H1 (cell line): ENCODE data around the gene AMPD1. TPM values are rescaled to one million over a fixed set of nuclear protein-coding genes. Genes with fewer than 3 reads are reported as not detected.

ENCODE experiments used
- polyA plus RNA-seq, 7 experiments: library from polyadenylated mRNA; depleted of rRNA in 3 of 7; stranded (reverse) in 5 of 7; unstranded in 2 of 7; fragments of >200 nt in 5 of 7; fragments of 200-250 nt in 2 of 7; gene quantifications; 1 replicate in 5 of 7; 2 replicates in 1 of 7; 4 replicates in 1 of 7; pipeline versions ENCODE4 v1.2.1 to v1.2.3, GENCODE V29; 2011 to 2013; ENCODE audit warnings: missing spikeins in 2 of 7, mixed read lengths in 2 of 7
- total RNA-seq: library from RNA; stranded (reverse); fragmentation: NEBNext Ultra II Directional; extraction: Animal tissue kit (Norgen Biotek cat#: 25700); gene quantifications from 2 replicates; pipeline ENCODE4 v1.2.1, GENCODE V29; 2021
- TF ChIP-seq, protein P1 (sequence below): IDR thresholded peaks from 2 replicates; pipeline ENCODE4 v1.6.1; 2012; ENCODE audit warnings: inconsistent platforms

AMPD1 gene
- total and polyA plus RNA-seq, 2 of the 8 experiments (the other 6 are each of a cell fraction or from before 2014, with no cell fraction given): not detected

DNA sequence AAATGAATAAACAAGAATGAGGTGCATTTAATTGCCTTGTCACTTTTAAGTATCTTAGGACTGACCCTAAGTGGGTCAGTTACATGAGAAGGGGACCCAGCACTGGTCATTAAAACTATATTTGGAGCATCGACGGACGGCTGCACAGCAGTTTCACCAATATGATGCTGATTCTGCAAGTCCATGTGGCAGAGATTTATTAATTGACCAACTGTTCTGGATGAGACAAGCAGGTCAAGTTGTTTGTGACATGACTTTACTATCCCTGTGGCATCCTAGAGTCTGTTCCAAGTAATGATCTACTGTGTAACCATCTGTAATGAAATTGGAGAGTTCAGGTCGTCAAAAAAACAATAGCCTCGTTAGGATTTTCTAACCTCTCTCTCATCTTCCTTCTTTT, 9.5 kb downstream of the AMPD1 start (continued):
- TF ChIP-seq, protein P1, sequence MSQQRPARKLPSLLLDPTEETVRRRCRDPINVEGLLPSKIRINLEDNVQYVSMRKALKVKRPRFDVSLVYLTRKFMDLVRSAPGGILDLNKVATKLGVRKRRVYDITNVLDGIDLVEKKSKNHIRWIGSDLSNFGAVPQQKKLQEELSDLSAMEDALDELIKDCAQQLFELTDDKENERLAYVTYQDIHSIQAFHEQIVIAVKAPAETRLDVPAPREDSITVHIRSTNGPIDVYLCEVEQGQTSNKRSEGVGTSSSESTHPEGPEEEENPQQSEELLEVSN: no peak
